ENCODE data around the gene GABRG3. TPM values are rescaled to one million over a fixed set of nuclear protein-coding genes. Genes with fewer than 3 reads are reported as not detected.

Gene GABRG3
- total and polyA plus RNA-seq, 2 of the 4 experiments (the other 2 are of a cell fraction): not detected

DNA sequence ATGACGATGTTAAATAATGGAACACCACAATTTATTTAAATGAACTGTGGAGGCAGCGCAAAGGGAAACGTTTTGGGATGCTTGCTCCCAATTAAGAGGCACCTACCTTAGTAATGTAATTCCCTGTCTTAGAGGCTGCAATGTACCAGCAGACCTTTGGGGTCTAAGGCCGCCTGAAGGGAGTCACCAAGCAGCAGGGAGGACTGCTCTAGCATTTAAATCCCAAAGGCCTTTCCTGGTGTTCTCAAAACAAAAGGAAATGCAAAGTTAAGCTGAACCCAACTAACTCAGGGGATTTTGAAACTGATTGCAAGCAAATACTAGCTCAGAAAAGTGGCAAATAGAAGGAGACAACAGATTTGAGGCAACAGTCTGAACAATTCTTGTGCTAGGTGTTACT is 510.8 kb downstream of the GABRG3 start:
- Histone ChIP-seq H4K5ac (ENCODE audit: low read depth, low read length) (no peak overlapping the region), H2AK9ac (replicated peaks; ENCODE audit: low read depth, low read length, poor library complexity) (no peak overlapping the region), H2BK5ac (ENCODE audit: low read depth, low read length, poor library complexity, severe bottlenecking) (no peak overlapping the region), H4K91ac (ENCODE audit: insufficient read depth, low read depth, low read length) (no peak overlapping the region), H3K14ac (replicated peaks; ENCODE audit: low read depth, low read length) (no peak overlapping the region), H3K4ac (ENCODE audit: low read depth, low read length) (no peak overlapping the region), H3K79me1 (ENCODE audit: low read depth in 1 of 2, low read length in 2 of 2) (no peaks in the 10 kb centered on the region), H3K27me3 (ENCODE audit: control insufficient read depth, insufficient read depth, low read length) (no peaks in the 10 kb centered on the region), H2BK20ac (ENCODE audit: low read depth, low read length) (no peak overlapping the region), H2AFZ (replicated peaks; ENCODE audit: low read length, poor library complexity) (no peak overlapping the region), H2BK15ac (ENCODE audit: low read depth, low read length) (no peak overlapping the region), H4K8ac (ENCODE audit: low read depth in 2 of 2, low read length in 2 of 2) (no peak overlapping the region), H3K36me3 (ENCODE audit: control insufficient read depth, insufficient read depth, low read length) (no peaks in the 10 kb centered on the region), H3K4me3 (ENCODE audit: insufficient read depth, low read depth, low read length) (no peak overlapping the region), H3K4me2 (ENCODE audit: low read depth, low read length) (no peak overlapping the region), H2BK120ac (ENCODE audit: low read depth, low read length) (no peak overlapping the region), H3K18ac (ENCODE audit: low read depth, low read length) (no peak overlapping the region), H3K9me1 (ENCODE audit: insufficient read depth, low read length) (no peaks in the 10 kb centered on the region), H3K9me3 (ENCODE audit: control insufficient read depth, insufficient read depth, low read length) (peaks cover 14% of the 10 kb centered on the region), H3K27ac (ENCODE audit: insufficient read depth, low read length) (no peak overlapping the region), H4K20me1 (ENCODE audit: insufficient read depth, low read length) (no peaks in the 10 kb centered on the region), H2AK5ac (ENCODE audit: low read depth, low read length) (no peak overlapping the region), H3K23ac (ENCODE audit: low read depth, low read length) (no peak overlapping the region), H3K56ac (ENCODE audit: extremely low read depth, insufficient read depth, low read length) (no peak overlapping the region), H3K4me1 (ENCODE audit: control insufficient read depth, insufficient read depth, low read length) (no peaks in the 10 kb centered on the region), H3K9ac (ENCODE audit: low read depth, low read length) (no peak overlapping the region)
- intact Hi-C loops (cut with micrococcal nuclease) (no loop called here), in situ Hi-C loops (cut with MboI; ENCODE audit: low sequenced_read_pairs) (no loop called here), dilution Hi-C loops (cut with HindIII; ENCODE audit: low sequenced_read_pairs, unreplicated experiment) (no loop called here)
- CTCF ChIA-PET: no interaction called here
- BruUV-seq (replicated peaks): no TSS peak
- ATAC-seq (ENCODE audit: low read depth): no peak
- no peak for DNase-seq
- no CpG with 5 or more reads among the region's 4 CpGs for WGBS, 2 experiments (ENCODE audit: extremely low coverage in 2 of 2, insufficient read length in 1 of 2)
- no peak for TF ChIP-seq RFX5 (IDR thresholded peaks at IDR 0.05; ENCODE audit: low read depth, low read length)
- TF ChIP-seq, protein P1, sequence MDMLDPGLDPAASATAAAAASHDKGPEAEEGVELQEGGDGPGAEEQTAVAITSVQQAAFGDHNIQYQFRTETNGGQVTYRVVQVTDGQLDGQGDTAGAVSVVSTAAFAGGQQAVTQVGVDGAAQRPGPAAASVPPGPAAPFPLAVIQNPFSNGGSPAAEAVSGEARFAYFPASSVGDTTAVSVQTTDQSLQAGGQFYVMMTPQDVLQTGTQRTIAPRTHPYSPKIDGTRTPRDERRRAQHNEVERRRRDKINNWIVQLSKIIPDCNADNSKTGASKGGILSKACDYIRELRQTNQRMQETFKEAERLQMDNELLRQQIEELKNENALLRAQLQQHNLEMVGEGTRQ (IDR thresholded peaks at IDR 0.05; ENCODE audit: low read depth, low read length): no peak
- no peak for TF ChIP-seq NFE2L2 (IDR thresholded peaks at IDR 0.05; ENCODE audit: low read depth, low read length)
- no peak for TF ChIP-seq POLR2A (IDR thresholded peaks at IDR 0.05; ENCODE audit: low read depth, low read length)
- no peak for TF ChIP-seq CEBPB (IDR thresholded peaks at IDR 0.05; ENCODE audit: low read depth, low read length)
- no peak for TF ChIP-seq BHLHE40 (IDR thresholded peaks at IDR 0.05; ENCODE audit: low read depth, low read length)
- POLR2A ChIA-PET (ENCODE audit: unreplicated experiment): no interaction called here

Data from IMR-90 (cell line).